ENCODE data around the gene PLXNC1.

- TF ChIP-seq CTCF (conservative IDR thresholded peaks at IDR 0.05; ENCODE audit: low read length): no peak
- TF ChIP-seq EZH2phosphoT487 (IDR thresholded peaks at IDR 0.05; ENCODE audit: borderline replicate concordance): no peak
Observed at GRCh38 chr12:94261786-94262185, 113.4 kb downstream of the PLXNC1 start.

Data from Loucy (cell line).